Panc1 (cell line): ENCODE measurements around the gene FAM156A. TPM values are rescaled to one million over a fixed set of nuclear protein-coding genes. Genes with fewer than 3 reads are reported as not detected.
"Not testable (repeated sequence)": the region's sequence is repeated elsewhere in the genome, so short reads cannot be mapped to it uniquely, and the experiment has no call there.

Experiments used
- ATAC-seq: fragments of 200-7000 bp; cut with Tn5 transposase; 2 replicates; pipeline ENCODE4 v1.9.1; 2020; ENCODE audit warnings: mild to moderate bottlenecking, moderate library complexity
- BruUV-seq: library from RNA; stranded (reverse); fragments of 400-500 nt; replicated peaks from 2 replicates; lab custom pipeline; 2021; lab: Mats Ljungman, UMichigan
- CTCF ChIA-PET: fragments of 300-600 bp; sonication (Branson Sonifier 250); formaldehyde crosslinking; loops from one replicate; lab custom pipeline; 2022; ENCODE audit warnings: antibody characterized with exemption; lab: Charles Lee
- POLR2A ChIA-PET: fragments of 300-600 bp; sonication (Branson Sonifier 250); formaldehyde crosslinking; loops from one replicate; lab custom pipeline; 2022; ENCODE audit warnings: antibody characterized with exemption; lab: Charles Lee
- DNase-seq: peaks from one replicate; pipeline ENCODE4 v3.0.0-alpha.2; 2010; ENCODE audit warnings: low read depth, low spot score
- H3K27ac ChIP-seq: 2 replicates; pipeline ENCODE4 v1.5.1; 2011; ENCODE audit warnings: mild to moderate bottlenecking, low read length, inconsistent platforms
- H3K27me3 ChIP-seq: fragments of 200-500 bp; sonication (Bioruptor generic); 2 replicates; pipeline ENCODE4 v1.6.0; 2014; ENCODE audit warnings: low read length, inconsistent platforms; ENCODE audit not compliant: control insufficient read depth, insufficient read depth
- H3K36me3 ChIP-seq: fragments of 200-500 bp; sonication (Bioruptor generic); 2 replicates; pipeline ENCODE4 v1.5.1; 2014; ENCODE audit warnings: inconsistent platforms, mild to moderate bottlenecking, low read length, moderate library complexity; ENCODE audit not compliant: control insufficient read depth, insufficient read depth
- H3K4me1 ChIP-seq: 2 replicates; pipeline ENCODE4 v1.5.1; 2011; ENCODE audit warnings: inconsistent platforms, mild to moderate bottlenecking, low read length, moderate library complexity; ENCODE audit not compliant: control insufficient read depth, insufficient read depth
- H3K4me3 ChIP-seq, 2 experiments: 2 replicates each; pipeline ENCODE4 v1.5.1; 2011 to 2012; ENCODE audit warnings: low read depth in 2 of 2, low read length in 2 of 2, mild to moderate bottlenecking in 2 of 2, inconsistent platforms in 1 of 2, moderate library complexity in 1 of 2
- H3K9me3 ChIP-seq: fragments of 200-500 bp; sonication (Bioruptor generic); 2 replicates; pipeline ENCODE4 v1.5.1; 2014; ENCODE audit warnings: low read depth, mild to moderate bottlenecking, inconsistent platforms, low read length, moderate library complexity; ENCODE audit not compliant: control insufficient read depth, insufficient read depth
- POLR2AphosphoS5 ChIP-seq: IDR thresholded peaks from 2 replicates; pipeline ENCODE4 v1.6.1; 2012; ENCODE audit warnings: mild to moderate bottlenecking, low read depth, low read length, moderate library complexity
- SIN3A ChIP-seq: IDR thresholded peaks from 2 replicates; pipeline ENCODE4 v1.6.1; 2012; ENCODE audit warnings: low read depth, mild to moderate bottlenecking, low read length, moderate library complexity, borderline replicate concordance; ENCODE audit not compliant: insufficient read depth
- TCF7L2 ChIP-seq: IDR thresholded peaks from 2 replicates; pipeline ENCODE4 v1.6.1; 2011; ENCODE audit warnings: mild to moderate bottlenecking, low read depth, low read length, inconsistent platforms
- in situ Hi-C: cut with HindIII; loops from 2 replicates; pipeline ENCODE4 v1.10.0; 2016; ENCODE audit warnings: low sequenced_read_pairs, low pct_unique_long_range_greater_than_20kb
- intact Hi-C: fragments of 100-400 bp; cut with micrococcal nuclease; formaldehyde crosslinking; loops from one replicate; pipeline ENCODE4 v1.10.0; 2022; ENCODE audit not compliant: unreplicated experiment
- total RNA-seq: library from RNA; stranded (reverse); gene quantifications from one replicate; pipeline ENCODE4 v1.2.1, GENCODE V29; 2021; ENCODE audit not compliant: unreplicated experiment
- TF ChIP-seq, protein P1 (sequence below), 2 experiments: IDR thresholded peaks; 2 replicates each; pipeline ENCODE4 v1.6.1; 2011 to 2012; ENCODE audit warnings: low read depth in 2 of 2, control low read depth in 1 of 2, low read length in 1 of 2, mild to moderate bottlenecking in 1 of 2, moderate library complexity in 1 of 2; ENCODE audit not compliant: insufficient read depth in 1 of 2
- TF ChIP-seq, protein P2 (sequence below): fragments of 450-650 bp; IDR thresholded peaks from 2 replicates; pipeline ENCODE4 v1.5.1; 2017; ENCODE audit warnings: mild to moderate bottlenecking

Gene FAM156A
- total RNA-seq, 1 experiment from 2014 or later, result 25.4 TPM

DNA sequence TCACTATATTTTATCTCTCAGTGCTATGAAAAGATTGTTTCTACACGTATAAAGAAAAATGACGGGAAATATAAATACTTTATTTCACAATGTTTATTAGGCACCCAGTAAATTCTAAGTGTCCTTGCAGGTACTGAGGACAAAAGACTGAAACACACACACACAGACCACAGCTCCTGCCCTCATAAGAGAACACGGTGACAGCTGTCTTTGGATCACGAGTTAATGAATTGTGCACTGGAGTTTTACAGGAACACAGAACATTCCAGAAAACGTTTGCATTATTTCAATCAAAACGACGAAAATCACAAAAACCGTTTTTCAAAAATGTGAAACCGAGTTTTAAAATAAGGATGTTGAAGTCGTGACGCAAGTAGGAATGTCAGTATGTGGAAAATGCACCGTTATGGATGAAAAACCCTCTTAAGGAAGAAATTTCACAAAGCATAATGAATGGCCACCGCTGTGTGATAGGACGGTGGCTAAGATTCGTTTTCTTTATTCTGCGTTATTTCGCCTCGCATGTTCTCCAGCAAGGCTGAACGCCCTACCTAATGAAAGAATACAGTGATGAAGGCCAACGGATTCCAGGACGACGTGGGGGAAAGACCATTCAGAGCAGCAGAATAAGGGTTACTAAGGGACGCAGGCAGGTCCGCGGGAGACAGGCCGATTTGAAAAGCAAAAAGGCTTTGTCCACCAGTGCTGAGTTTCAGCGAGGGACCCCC, 24.2 kb downstream of the FAM156A start:
- Histone ChIP-seq H3K27me3 (no peaks in the 10 kb centered on the region), H3K4me1 (peaks cover 5% of the 10 kb centered on the region; the same call in 1 of the 2 replicates), H3K4me3 (peak overlapping the region; percentile 65 to 89), H3K9me3 (no peaks in the 10 kb centered on the region), H3K27ac (peak overlapping the region; percentile 94), H3K36me3 (no peaks in the 10 kb centered on the region)
- BruUV-seq, result TSS peak; percentile 77
- in situ Hi-C loops, result no loop called here
- CTCF ChIA-PET, result no interaction called here
- TF ChIP-seq POLR2AphosphoS5 (no peak), SIN3A (no peak), TCF7L2 (no peak)
- TF ChIP-seq, protein P1, sequence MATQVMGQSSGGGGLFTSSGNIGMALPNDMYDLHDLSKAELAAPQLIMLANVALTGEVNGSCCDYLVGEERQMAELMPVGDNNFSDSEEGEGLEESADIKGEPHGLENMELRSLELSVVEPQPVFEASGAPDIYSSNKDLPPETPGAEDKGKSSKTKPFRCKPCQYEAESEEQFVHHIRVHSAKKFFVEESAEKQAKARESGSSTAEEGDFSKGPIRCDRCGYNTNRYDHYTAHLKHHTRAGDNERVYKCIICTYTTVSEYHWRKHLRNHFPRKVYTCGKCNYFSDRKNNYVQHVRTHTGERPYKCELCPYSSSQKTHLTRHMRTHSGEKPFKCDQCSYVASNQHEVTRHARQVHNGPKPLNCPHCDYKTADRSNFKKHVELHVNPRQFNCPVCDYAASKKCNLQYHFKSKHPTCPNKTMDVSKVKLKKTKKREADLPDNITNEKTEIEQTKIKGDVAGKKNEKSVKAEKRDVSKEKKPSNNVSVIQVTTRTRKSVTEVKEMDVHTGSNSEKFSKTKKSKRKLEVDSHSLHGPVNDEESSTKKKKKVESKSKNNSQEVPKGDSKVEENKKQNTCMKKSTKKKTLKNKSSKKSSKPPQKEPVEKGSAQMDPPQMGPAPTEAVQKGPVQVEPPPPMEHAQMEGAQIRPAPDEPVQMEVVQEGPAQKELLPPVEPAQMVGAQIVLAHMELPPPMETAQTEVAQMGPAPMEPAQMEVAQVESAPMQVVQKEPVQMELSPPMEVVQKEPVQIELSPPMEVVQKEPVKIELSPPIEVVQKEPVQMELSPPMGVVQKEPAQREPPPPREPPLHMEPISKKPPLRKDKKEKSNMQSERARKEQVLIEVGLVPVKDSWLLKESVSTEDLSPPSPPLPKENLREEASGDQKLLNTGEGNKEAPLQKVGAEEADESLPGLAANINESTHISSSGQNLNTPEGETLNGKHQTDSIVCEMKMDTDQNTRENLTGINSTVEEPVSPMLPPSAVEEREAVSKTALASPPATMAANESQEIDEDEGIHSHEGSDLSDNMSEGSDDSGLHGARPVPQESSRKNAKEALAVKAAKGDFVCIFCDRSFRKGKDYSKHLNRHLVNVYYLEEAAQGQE (IDR thresholded peaks at IDR 0.05; ENCODE audit: insufficient read depth in 1 of 2, low read depth in 2 of 2, low read length in 1 of 2), result no peak
- TF ChIP-seq, protein P2, sequence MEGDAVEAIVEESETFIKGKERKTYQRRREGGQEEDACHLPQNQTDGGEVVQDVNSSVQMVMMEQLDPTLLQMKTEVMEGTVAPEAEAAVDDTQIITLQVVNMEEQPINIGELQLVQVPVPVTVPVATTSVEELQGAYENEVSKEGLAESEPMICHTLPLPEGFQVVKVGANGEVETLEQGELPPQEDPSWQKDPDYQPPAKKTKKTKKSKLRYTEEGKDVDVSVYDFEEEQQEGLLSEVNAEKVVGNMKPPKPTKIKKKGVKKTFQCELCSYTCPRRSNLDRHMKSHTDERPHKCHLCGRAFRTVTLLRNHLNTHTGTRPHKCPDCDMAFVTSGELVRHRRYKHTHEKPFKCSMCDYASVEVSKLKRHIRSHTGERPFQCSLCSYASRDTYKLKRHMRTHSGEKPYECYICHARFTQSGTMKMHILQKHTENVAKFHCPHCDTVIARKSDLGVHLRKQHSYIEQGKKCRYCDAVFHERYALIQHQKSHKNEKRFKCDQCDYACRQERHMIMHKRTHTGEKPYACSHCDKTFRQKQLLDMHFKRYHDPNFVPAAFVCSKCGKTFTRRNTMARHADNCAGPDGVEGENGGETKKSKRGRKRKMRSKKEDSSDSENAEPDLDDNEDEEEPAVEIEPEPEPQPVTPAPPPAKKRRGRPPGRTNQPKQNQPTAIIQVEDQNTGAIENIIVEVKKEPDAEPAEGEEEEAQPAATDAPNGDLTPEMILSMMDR, result no peak
- POLR2A ChIA-PET, result no interaction called here
- intact Hi-C loops, result no loop called here
- no peak for ATAC-seq
- DNase-seq, result no peak

DNA sequence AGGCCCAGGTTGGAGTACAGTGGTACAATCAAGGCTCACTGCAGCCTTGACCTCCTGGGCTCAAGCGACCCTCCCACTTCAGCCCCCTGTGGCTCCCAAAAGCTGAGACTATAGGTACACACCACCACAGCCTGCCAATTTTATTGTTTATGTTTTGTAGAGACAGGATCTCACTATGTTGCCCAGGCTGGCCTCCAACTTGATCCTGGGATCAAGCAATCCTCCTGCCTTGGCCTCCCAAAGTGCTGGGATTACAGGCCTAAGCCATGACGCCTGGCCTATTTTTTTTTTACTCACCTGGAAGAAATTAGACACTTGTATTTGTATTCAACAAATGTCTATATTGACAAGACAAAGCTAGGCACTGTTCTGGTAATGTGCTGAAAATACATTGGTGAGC, 25.1 kb downstream of the FAM156A start:
- peaks cover 5% of the 10 kb centered on the region; the same call in 1 of the 2 replicates for H3K4me1 ChIP-seq
- intact Hi-C loops, result no loop called here
- no peak for TF ChIP-seq POLR2AphosphoS5
- TF ChIP-seq, protein P2, result no peak
- no peak for TF ChIP-seq TCF7L2
- TF ChIP-seq SIN3A, result no peak
- TF ChIP-seq, protein P1 (IDR thresholded peaks at IDR 0.05; ENCODE audit: insufficient read depth in 1 of 2, low read depth in 2 of 2, low read length in 1 of 2), result no peak
- H3K36me3 ChIP-seq, result no peaks in the 10 kb centered on the region
- in situ Hi-C loops, result no loop called here
- H3K27ac ChIP-seq, result no peak overlapping the region; the same call in 1 of the 2 replicates
- ATAC-seq (no peak), DNase-seq (no peak)
- ChIA-PET CTCF (no interaction called here), POLR2A (no interaction called here)
- H3K4me3 ChIP-seq, result no peak overlapping the region
- BruUV-seq, result no TSS peak
- no peaks in the 10 kb centered on the region for H3K9me3 ChIP-seq
- no peaks in the 10 kb centered on the region for H3K27me3 ChIP-seq

DNA sequence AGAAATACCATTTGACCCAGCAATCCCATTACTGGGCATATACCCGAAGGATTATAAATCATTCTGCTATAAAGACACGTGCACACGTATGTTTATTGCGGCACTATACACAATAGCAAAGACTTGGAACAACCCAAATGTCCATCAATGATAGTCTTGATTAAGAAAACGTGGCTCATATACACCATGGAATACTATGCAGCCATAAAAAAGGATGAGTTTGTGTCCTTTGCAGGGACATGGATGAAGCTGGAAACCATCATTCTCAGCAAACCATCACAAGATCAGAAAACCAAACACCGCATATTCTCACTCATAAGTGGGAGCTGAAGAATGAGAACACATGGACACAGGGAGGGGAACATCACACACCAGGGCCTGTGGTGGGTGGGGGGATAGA, 28.1 kb downstream of the FAM156A start:
- CTCF ChIA-PET, intact Hi-C loops, DNase-seq, H3K27me3 ChIP-seq, H3K9me3 ChIP-seq, POLR2A ChIA-PET, in situ Hi-C loops, ATAC-seq, H3K4me1 ChIP-seq, BruUV-seq, H3K27ac ChIP-seq, H3K4me3 ChIP-seq, H3K36me3 ChIP-seq: not testable (repeated sequence)
